ENCODE measurements around the gene AQP9.

The AQP9 gene

DNA sequence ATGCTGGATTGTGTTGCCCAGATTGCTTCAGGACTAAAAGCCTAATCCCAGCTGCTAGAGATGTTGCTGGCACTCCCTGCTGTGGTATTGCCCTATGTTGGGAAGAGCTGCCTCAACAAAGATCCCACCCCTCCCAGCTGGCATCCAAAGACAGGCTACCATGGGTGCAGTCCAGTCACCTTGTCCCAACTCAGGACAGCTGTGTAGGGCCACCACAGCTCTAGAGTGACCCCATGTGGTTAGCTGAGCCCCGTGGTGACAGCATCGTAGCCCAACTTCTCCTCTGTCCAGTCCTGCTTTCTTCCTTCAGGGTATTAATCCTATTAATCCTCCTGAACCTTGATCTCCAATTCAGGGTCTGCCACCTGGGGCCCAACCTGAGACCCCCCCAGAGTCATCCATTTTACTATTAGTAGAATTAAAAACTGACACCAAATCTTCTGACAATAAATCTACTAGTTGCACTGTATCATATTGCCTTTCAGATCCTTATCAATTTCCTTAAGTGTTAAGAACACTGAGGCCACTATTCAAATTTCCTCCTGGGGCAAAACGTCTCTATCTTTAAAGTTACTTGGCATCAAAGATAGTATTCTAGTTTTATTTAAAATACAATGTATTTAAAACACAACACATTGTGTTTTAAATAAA lies 83.5 kb downstream of the AQP9 start:
- H3K27ac ChIP-seq (ENCODE audit: low read depth in 2 of 2, low read length in 2 of 2) = no peak overlapping the region
- no peaks in the 10 kb centered on the region for H3K9me3 ChIP-seq (ENCODE audit: control insufficient read depth in 2 of 2, low read length in 2 of 2)
- H3K4me1 ChIP-seq (ENCODE audit: control insufficient read depth in 2 of 2, insufficient read depth in 2 of 2, low read length in 2 of 2) = no peaks in the 10 kb centered on the region
- H3K27me3 ChIP-seq (ENCODE audit: control insufficient read depth in 2 of 2, insufficient read depth in 2 of 2, low read length in 2 of 2) = no peaks in the 10 kb centered on the region
- no peak overlapping the region for H3K9ac ChIP-seq (ENCODE audit: low read depth in 1 of 2, low read length in 2 of 2)
- H3K4me3 ChIP-seq (ENCODE audit: low read length in 2 of 2) = no peak overlapping the region
- H3K36me3 ChIP-seq (ENCODE audit: control insufficient read depth in 2 of 2, insufficient read depth in 2 of 2, low read length in 2 of 2) = no peaks in the 10 kb centered on the region

DNA sequence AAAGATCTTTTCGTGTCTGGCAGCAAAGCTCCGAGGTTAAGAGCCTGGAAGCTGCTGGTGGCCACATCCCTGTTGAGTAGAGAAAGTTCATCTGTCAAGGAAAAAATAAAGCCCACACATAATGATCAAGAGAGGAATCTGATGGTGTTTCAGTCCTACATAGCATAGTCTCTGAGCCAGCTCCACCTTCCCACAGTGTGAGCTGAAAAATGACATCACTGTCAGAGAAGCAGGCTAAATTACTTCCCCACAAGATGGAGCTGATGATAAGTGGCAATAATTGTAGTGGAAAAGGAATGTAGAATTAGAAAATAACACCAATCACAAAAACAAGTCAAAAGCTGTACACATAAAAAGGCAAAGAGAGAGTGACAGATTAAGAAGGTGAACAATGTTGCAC lies 84.5 kb downstream of the AQP9 start:
- Histone ChIP-seq H3K9me3 (ENCODE audit: control insufficient read depth in 2 of 2, low read length in 2 of 2) (no peaks in the 10 kb centered on the region), H3K4me1 (ENCODE audit: control insufficient read depth in 2 of 2, insufficient read depth in 2 of 2, low read length in 2 of 2) (no peaks in the 10 kb centered on the region), H3K4me3 (ENCODE audit: low read length in 2 of 2) (no peak overlapping the region), H3K9ac (ENCODE audit: low read depth in 1 of 2, low read length in 2 of 2) (no peak overlapping the region), H3K27me3 (ENCODE audit: control insufficient read depth in 2 of 2, insufficient read depth in 2 of 2, low read length in 2 of 2) (no peaks in the 10 kb centered on the region), H3K36me3 (ENCODE audit: control insufficient read depth in 2 of 2, insufficient read depth in 2 of 2, low read length in 2 of 2) (no peaks in the 10 kb centered on the region), H3K27ac (ENCODE audit: low read depth in 2 of 2, low read length in 2 of 2) (no peak overlapping the region)

DNA sequence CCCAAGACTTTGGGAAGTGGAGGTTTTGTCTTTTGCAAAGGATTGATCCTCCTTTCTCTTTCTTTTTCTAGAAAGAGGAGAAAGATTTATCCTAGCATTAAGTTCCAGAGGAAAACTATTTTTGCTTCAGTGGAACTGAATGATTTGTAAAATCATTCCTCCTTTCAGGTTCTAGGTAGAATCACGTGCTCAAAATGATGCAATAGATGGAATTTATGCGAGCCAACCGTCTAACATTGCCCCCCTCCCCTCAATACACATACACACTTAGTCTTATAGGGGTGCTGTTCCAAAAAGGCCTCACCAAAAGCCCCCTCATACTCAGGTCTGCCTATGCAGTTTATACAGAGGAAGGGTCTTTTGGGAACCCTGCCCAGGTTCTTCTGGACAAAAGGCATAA lies 85.3 kb downstream of the AQP9 start:
- no peaks in the 10 kb centered on the region for H3K36me3 ChIP-seq (ENCODE audit: control insufficient read depth in 2 of 2, insufficient read depth in 2 of 2, low read length in 2 of 2)
- no peaks in the 10 kb centered on the region for H3K4me1 ChIP-seq (ENCODE audit: control insufficient read depth in 2 of 2, insufficient read depth in 2 of 2, low read length in 2 of 2)
- no peaks in the 10 kb centered on the region for H3K27me3 ChIP-seq (ENCODE audit: control insufficient read depth in 2 of 2, insufficient read depth in 2 of 2, low read length in 2 of 2)
- no peak overlapping the region for H3K4me3 ChIP-seq (ENCODE audit: low read length in 2 of 2)
- H3K27ac ChIP-seq (ENCODE audit: low read depth in 2 of 2, low read length in 2 of 2) = no peak overlapping the region
- H3K9me3 ChIP-seq (ENCODE audit: control insufficient read depth in 2 of 2, low read length in 2 of 2) = no peaks in the 10 kb centered on the region
- H3K9ac ChIP-seq (ENCODE audit: low read depth in 1 of 2, low read length in 2 of 2) = no peak overlapping the region

DNA sequence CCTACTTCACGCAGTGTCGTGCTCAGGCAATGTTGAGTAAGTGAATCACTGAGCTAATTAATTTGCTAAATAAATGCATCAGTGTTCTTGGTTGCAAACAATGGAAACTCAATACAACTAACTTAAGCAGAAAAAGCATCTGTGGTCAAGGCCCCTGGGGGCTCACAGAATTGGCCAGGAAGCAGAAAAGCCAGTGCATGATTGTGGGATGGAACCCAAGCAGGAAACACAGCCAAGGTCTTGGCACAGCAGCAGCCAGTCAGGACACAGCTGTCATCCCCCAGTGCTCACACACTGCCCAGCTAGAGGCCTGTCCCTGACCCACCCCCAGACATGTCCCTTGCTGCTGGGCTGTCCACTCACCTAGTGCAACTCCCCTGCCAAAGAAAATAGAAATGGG lies 85.9 kb downstream of the AQP9 start:
- Histone ChIP-seq H3K36me3 (ENCODE audit: control insufficient read depth in 2 of 2, insufficient read depth in 2 of 2, low read length in 2 of 2) (no peaks in the 10 kb centered on the region), H3K4me3 (ENCODE audit: low read length in 2 of 2) (no peak overlapping the region), H3K27ac (ENCODE audit: low read depth in 2 of 2, low read length in 2 of 2) (no peak overlapping the region), H3K4me1 (ENCODE audit: control insufficient read depth in 2 of 2, insufficient read depth in 2 of 2, low read length in 2 of 2) (no peaks in the 10 kb centered on the region), H3K9ac (ENCODE audit: low read depth in 1 of 2, low read length in 2 of 2) (no peak overlapping the region), H3K9me3 (ENCODE audit: control insufficient read depth in 2 of 2, low read length in 2 of 2) (no peaks in the 10 kb centered on the region), H3K27me3 (ENCODE audit: control insufficient read depth in 2 of 2, insufficient read depth in 2 of 2, low read length in 2 of 2) (no peaks in the 10 kb centered on the region)

DNA sequence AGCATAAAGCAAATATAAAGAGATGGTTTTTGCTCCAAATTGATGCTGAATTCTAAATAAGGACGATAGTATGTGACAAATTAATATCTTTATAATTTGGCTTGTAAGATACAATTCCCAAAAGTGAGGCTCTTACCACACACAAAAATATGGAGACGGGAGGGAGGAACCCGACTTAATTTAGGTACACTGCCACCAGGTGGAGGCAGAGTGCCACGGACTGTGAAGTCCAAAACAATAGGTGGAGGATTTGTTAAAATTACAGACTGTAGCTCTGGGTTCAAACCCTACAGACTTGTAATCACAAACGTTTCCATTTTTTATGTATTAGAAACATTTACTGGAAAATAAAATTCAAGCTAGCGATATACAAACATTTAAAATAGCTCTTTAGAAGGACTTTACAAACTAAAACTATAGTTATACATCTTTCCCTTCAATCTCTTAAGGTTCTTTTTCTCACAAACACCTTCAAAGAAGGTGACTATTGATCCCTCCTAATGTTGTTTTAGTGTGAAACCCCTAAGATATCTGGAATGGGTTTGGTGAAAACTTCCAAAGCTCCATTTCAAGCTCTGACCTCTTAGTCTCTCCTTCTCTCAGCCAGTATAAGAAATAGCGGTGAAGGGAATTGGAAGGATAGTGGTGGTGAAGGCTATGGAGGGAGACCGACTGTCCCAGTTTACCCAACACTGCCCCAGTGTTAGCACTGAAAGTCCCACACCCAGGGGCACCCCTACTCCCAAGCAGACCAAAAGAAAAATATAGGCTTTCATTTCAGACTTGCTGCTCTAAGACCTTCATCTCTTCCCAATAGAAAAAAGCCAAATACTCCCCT lies 89.7 kb downstream of the AQP9 start:
- no peaks in the 10 kb centered on the region for H3K36me3 ChIP-seq (ENCODE audit: control insufficient read depth in 2 of 2, insufficient read depth in 2 of 2, low read length in 2 of 2)
- H3K4me3 ChIP-seq (ENCODE audit: low read length in 2 of 2) = no peak overlapping the region
- no peak overlapping the region for H3K9ac ChIP-seq (ENCODE audit: low read depth in 1 of 2, low read length in 2 of 2)
- H3K27ac ChIP-seq (ENCODE audit: low read depth in 2 of 2, low read length in 2 of 2) = no peak overlapping the region
- no peaks in the 10 kb centered on the region for H3K9me3 ChIP-seq (ENCODE audit: control insufficient read depth in 2 of 2, low read length in 2 of 2)
- H3K4me1 ChIP-seq (ENCODE audit: control insufficient read depth in 2 of 2, insufficient read depth in 2 of 2, low read length in 2 of 2) = no peaks in the 10 kb centered on the region
- peaks cover 0 to 3% of the 10 kb centered on the region in 2 donors for H3K27me3 ChIP-seq (ENCODE audit: control insufficient read depth in 2 of 2, insufficient read depth in 2 of 2, low read length in 2 of 2)

DNA sequence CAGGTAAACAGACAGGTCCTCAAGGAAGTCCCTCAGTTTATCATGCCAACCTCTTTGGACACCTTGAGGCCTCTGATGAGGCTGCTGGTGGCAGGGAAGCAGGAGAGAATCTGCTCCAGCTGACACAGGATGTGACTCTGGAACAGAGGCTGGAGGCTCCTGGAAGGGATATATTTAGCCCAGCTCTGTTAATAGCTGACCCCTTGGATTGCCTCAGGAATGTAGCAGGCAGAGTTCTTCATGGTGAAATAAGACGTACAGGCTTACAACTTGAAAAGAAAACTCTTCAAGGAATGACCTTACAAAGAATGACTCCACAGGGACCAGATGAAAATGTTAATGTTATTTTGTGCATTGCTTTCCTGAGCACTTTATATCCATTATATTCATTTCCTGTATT lies 90.5 kb downstream of the AQP9 start:
- Histone ChIP-seq H3K36me3 (ENCODE audit: control insufficient read depth in 2 of 2, insufficient read depth in 2 of 2, low read length in 2 of 2) (no peaks in the 10 kb centered on the region), H3K27me3 (ENCODE audit: control insufficient read depth in 2 of 2, insufficient read depth in 2 of 2, low read length in 2 of 2) (peaks cover 0 to 3% of the 10 kb centered on the region in 2 donors), H3K27ac (ENCODE audit: low read depth in 2 of 2, low read length in 2 of 2) (no peak overlapping the region), H3K9ac (ENCODE audit: low read depth in 1 of 2, low read length in 2 of 2) (no peak overlapping the region), H3K4me3 (ENCODE audit: low read length in 2 of 2) (no peak overlapping the region), H3K4me1 (ENCODE audit: control insufficient read depth in 2 of 2, insufficient read depth in 2 of 2, low read length in 2 of 2) (no peaks in the 10 kb centered on the region), H3K9me3 (ENCODE audit: control insufficient read depth in 2 of 2, low read length in 2 of 2) (no peaks in the 10 kb centered on the region)

DNA sequence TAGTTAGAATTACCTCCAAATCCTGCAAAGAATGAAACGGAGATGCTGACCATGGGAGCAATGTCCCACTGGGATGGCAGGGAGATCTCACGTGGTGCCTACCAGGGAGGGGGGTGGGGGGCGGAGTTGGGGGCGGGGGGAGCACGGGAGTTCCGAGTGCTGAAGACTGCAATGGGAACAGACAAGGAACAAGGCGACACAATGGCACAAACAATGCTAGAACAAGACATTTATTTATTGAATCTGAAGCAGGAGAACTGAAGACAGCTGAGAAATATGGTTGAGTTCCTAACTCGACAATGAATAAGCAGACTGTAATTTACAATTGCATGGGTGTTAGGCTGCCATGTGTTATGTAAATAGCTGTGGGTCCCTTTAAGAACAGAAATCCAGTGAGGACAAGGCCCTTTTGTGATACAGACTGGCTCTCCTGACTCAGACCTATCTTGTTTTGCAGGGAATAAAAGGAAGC lies 91.2 kb downstream of the AQP9 start:
- H3K4me3 ChIP-seq (ENCODE audit: low read length in 2 of 2) = no peak overlapping the region
- no peaks in the 10 kb centered on the region for H3K4me1 ChIP-seq (ENCODE audit: control insufficient read depth in 2 of 2, insufficient read depth in 2 of 2, low read length in 2 of 2)
- H3K27me3 ChIP-seq (ENCODE audit: control insufficient read depth in 2 of 2, insufficient read depth in 2 of 2, low read length in 2 of 2) = peaks cover 0 to 3% of the 10 kb centered on the region in 2 donors
- H3K27ac ChIP-seq (ENCODE audit: low read depth in 2 of 2, low read length in 2 of 2) = no peak overlapping the region
- H3K36me3 ChIP-seq (ENCODE audit: control insufficient read depth in 2 of 2, insufficient read depth in 2 of 2, low read length in 2 of 2) = no peaks in the 10 kb centered on the region
- H3K9ac ChIP-seq (ENCODE audit: low read depth in 1 of 2, low read length in 2 of 2) = no peak overlapping the region
- no peaks in the 10 kb centered on the region for H3K9me3 ChIP-seq (ENCODE audit: control insufficient read depth in 2 of 2, low read length in 2 of 2)

DNA sequence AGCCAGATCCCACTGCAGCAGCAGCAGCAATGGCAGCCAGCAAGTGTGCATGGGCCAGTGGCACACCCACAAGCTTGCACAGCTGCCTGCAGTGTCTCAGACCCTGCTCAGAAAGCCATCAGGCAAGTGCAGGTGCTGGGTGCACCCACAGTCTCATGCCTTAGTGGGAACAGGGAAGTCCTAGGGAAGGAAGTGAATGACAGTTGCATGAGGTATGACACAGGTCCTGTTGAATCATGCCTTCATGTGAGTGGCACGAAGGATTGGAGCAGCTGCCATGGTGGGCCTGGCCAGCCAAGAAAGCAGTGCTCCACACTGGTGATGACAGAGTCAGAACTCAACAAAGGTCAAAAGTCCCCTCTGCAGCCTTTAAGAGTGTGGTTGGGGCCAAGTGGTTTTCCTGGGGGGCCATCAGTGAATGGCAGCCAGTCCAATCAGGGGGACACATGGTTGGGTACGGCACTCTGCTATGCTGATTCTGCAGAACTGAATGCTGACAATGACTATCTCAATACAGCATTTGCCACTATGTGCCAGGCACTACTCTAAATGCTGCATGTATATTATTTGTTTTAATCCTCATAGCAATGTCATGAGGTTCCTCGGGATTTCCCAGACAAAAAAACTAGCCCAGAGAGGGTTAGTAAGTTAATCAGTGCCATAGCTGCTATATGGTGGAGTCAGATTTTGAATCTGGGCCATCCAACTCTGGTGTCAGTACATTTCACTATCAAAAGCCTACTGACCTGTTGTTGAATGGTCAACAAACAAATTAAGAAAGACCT lies 94.3 kb downstream of the AQP9 start:
- Histone ChIP-seq H3K4me3 (ENCODE audit: low read length in 2 of 2) (no peak overlapping the region), H3K36me3 (ENCODE audit: control insufficient read depth in 2 of 2, insufficient read depth in 2 of 2, low read length in 2 of 2) (no peaks in the 10 kb centered on the region), H3K27me3 (ENCODE audit: control insufficient read depth in 2 of 2, insufficient read depth in 2 of 2, low read length in 2 of 2) (peaks cover 0 to 3% of the 10 kb centered on the region in 2 donors), H3K27ac (ENCODE audit: low read depth in 2 of 2, low read length in 2 of 2) (no peak overlapping the region), H3K4me1 (ENCODE audit: control insufficient read depth in 2 of 2, insufficient read depth in 2 of 2, low read length in 2 of 2) (no peaks in the 10 kb centered on the region), H3K9ac (ENCODE audit: low read depth in 1 of 2, low read length in 2 of 2) (no peak overlapping the region), H3K9me3 (ENCODE audit: control insufficient read depth in 2 of 2, low read length in 2 of 2) (no peaks in the 10 kb centered on the region)

DNA sequence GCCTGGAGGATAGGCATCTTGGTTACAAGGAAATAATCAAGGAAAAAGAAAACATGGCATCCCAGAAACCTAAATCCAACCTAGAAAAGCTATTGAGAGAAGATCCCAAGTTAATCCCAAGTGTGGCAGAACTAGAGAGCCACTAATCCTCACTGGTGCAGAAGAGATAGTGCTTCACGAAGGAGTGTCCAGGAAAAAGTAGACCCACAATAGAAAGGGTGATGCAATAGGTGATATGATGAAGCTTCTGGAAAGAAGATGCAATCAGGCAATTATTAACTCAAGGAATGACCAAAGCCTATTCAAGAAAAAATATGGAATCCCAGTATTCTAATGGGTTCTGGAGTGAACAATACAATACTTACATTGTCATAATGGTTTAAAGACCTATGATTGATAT lies 95.2 kb downstream of the AQP9 start:
- Histone ChIP-seq H3K9me3 (ENCODE audit: control insufficient read depth in 2 of 2, low read length in 2 of 2) (no peaks in the 10 kb centered on the region), H3K27me3 (ENCODE audit: control insufficient read depth in 2 of 2, insufficient read depth in 2 of 2, low read length in 2 of 2) (peaks cover 0 to 3% of the 10 kb centered on the region in 2 donors), H3K9ac (ENCODE audit: low read depth in 1 of 2, low read length in 2 of 2) (no peak overlapping the region), H3K27ac (ENCODE audit: low read depth in 2 of 2, low read length in 2 of 2) (no peak overlapping the region), H3K36me3 (ENCODE audit: control insufficient read depth in 2 of 2, insufficient read depth in 2 of 2, low read length in 2 of 2) (no peaks in the 10 kb centered on the region), H3K4me1 (ENCODE audit: control insufficient read depth in 2 of 2, insufficient read depth in 2 of 2, low read length in 2 of 2) (no peaks in the 10 kb centered on the region), H3K4me3 (ENCODE audit: low read length in 2 of 2) (no peak overlapping the region)
